K562 (cell line): ENCODE measurements around the gene ZBTB49. TPM values are rescaled to one million over a fixed set of nuclear protein-coding genes. Genes with fewer than 3 reads are reported as not detected.

ENCODE experiments used
- ATF7 ChIP-seq: fragments of 450-650 bp; IDR thresholded peaks from 2 replicates; pipeline ENCODE4 v1.7.1; 2014; ENCODE audit warnings: mild to moderate bottlenecking, moderate library complexity
- BHLHE40 ChIP-seq: IDR thresholded peaks from 2 replicates; pipeline ENCODE4 v1.6.1; 2011; ENCODE audit warnings: low read length, improper control_type of control experiment
- CREM ChIP-seq: IDR thresholded peaks from 2 replicates; pipeline ENCODE4 v1.6.1; 2014; ENCODE audit warnings: antibody characterized with exemption, low read depth
- DEAF1 ChIP-seq: fragments of 450-650 bp; formaldehyde crosslinking; IDR thresholded peaks from 2 replicates; pipeline ENCODE4 v1.4.0; 2020; ENCODE audit warnings: mild to moderate bottlenecking, moderate library complexity
- FOXP4 ChIP-seq: sonication (generic); formaldehyde crosslinking; IDR thresholded peaks from 2 replicates; pipeline ENCODE4 v1.8.0; 2022; ENCODE audit warnings: mild to moderate bottlenecking, missing genetic modification reagents, borderline replicate concordance
- GTF2E2 ChIP-seq: fragments of 200-800 bp; sonication (Bioruptor generic); IDR thresholded peaks from 2 replicates; pipeline ENCODE4 v1.6.1; 2016; ENCODE audit warnings: missing genetic modification characterization, missing compliant biosample characterization
- ID3 ChIP-seq, 2 experiments: fragments of 250-450 bp in 1 of 2; fragments of 450-650 bp in 1 of 2; sonication (Bioruptor Pico) in 1 of 2; IDR thresholded peaks; 2 replicates each; pipeline versions ENCODE4 v1.6.1 to v1.8.0; 2016 to 2021; ENCODE audit warnings: mild to moderate bottlenecking in 2 of 2, moderate library complexity in 2 of 2, missing compliant biosample characterization in 1 of 2, missing genetic modification characterization in 1 of 2
- KLF1 ChIP-seq: fragments of 450-650 bp; IDR thresholded peaks from 2 replicates; pipeline ENCODE4 v1.6.1; 2016; ENCODE audit warnings: missing genetic modification characterization, missing compliant biosample characterization
- ZBTB40 ChIP-seq, 2 experiments: fragments of 450-650 bp in 1 of 2; sonication (generic) in 1 of 2; formaldehyde crosslinking in 1 of 2; IDR thresholded peaks; 2 replicates each; pipeline versions ENCODE4 v1.7.1 to v1.9.0; 2016 to 2022; ENCODE audit warnings: inconsistent platforms in 1 of 2, mild to moderate bottlenecking in 1 of 2, missing genetic modification reagents in 1 of 2
- ZNF583 ChIP-seq: fragments of 250-450 bp; sonication (Bioruptor Pico); IDR thresholded peaks from 2 replicates; pipeline ENCODE4 v1.4.0; 2020
- polyA plus RNA-seq, 8 experiments: library from polyadenylated mRNA; depleted of rRNA in 4 of 8; stranded (reverse) in 5 of 8; unstranded in 3 of 8; fragments of >200 nt; fragmentation: Nextera tagmentation in 2 of 8; fragmentation: Illumina TruSeq in 1 of 8; extraction: Ambion mirVana in 2 of 8; extraction: Trizol in 1 of 8; gene quantifications; 2 replicates each; pipeline versions ENCODE4 v1.2.1 to v1.2.3, GENCODE V29; 2011 to 2014; ENCODE audit warnings: inconsistent platforms in 1 of 8, missing spikeins in 1 of 8
- total RNA-seq, 7 experiments: library from RNA; depleted of rRNA in 6 of 7; stranded (reverse); fragments of >200 nt in 6 of 7; fragmentation: Illumina TruSeq in 2 of 7; extraction: Trizol in 2 of 7; gene quantifications; 2 replicates each; pipeline versions ENCODE4 v1.2.1 to v1.2.3, GENCODE V29; 2011 to 2021; ENCODE audit warnings: low replicate concordance in 1 of 7

The ZBTB49 gene
- total and polyA plus RNA-seq, 9 of the 15 experiments (the other 6 are each of a cell fraction or from before 2014, with no cell fraction given) = 0.49 to 8.0 (median 4.2) TPM

- TF ChIP-seq BHLHE40 (peak; percentile 39; the same call in 1 of the 2 replicates), ZBTB40 (IDR thresholded peaks at IDR 0.05) (peak; percentile 93), ZBTB40 (CRISPR knock-in tag; IDR thresholded peaks at IDR 0.05) (no peak), ID3 (CRISPR knock-in tag; IDR thresholded peaks at IDR 0.05) (no peak), ID3 (tag; IDR thresholded peaks at IDR 0.05) (no peak), FOXP4 (no peak), ZNF583 (CRISPR knock-in tag) (no peak), CREM (peak; percentile 96), GTF2E2 (tag) (no peak), KLF1 (0 out of 2 replicates have a peak, but pooled peaks have one; percentile 23), DEAF1 (CRISPR knock-in tag) (no peak), ATF7 (peak; percentile 80)
Observed at GRCh38 chr4:4289941-4290850, at the start of gene ZBTB49, which contains the start of gene LYAR (continued).
